H1 (cell line): ENCODE measurements around the gene POLD4. TPM values are rescaled to one million over a fixed set of nuclear protein-coding genes. Genes with fewer than 3 reads are reported as not detected.

Source experiments
- CTCF ChIA-PET: fragments of 300-600 bp; sonication (Branson Sonifier 250); formaldehyde crosslinking; loops from one replicate; lab custom pipeline; 2021; ENCODE audit not compliant: partially characterized antibody; lab: Charles Lee
- POLR2A ChIA-PET: fragments of 300-600 bp; sonication (Branson Sonifier 250); formaldehyde crosslinking; loops from one replicate; lab custom pipeline; 2021; ENCODE audit warnings: inconsistent platforms; ENCODE audit not compliant: partially characterized antibody; lab: Charles Lee
- DNase-seq, 2 experiments: peaks; one replicate each; pipeline versions ENCODE4 v3.0.0 to v3.0.0-alpha.2; 2010 to 2022; ENCODE audit warnings: low spot score in 2 of 2, low read depth in 1 of 2, mixed read lengths in 1 of 2
- FAIRE-seq: peaks from 2 replicates; lab custom pipeline; 2011; peaks lifted over from hg19 to GRCh38; lab: Jason Lieb, UNC
- H2AFZ ChIP-seq: 2 replicates; pipeline ENCODE4 v1.8.1; 2012; ENCODE audit warnings: low read length, inconsistent platforms
- H2AK5ac ChIP-seq: 2 replicates; pipeline ENCODE4 v1.6.1; 2013; ENCODE audit warnings: low read depth, low read length
- H2BK120ac ChIP-seq: replicated peaks from 2 replicates; pipeline ENCODE3; 2013; ENCODE audit warnings: low read depth, low read length, inconsistent platforms
- H2BK12ac ChIP-seq: 2 replicates; pipeline ENCODE4 v1.6.1; 2013; ENCODE audit warnings: low read depth, low read length
- H2BK15ac ChIP-seq: 2 replicates; pipeline ENCODE4 v1.6.1; 2013; ENCODE audit warnings: low read length
- H2BK20ac ChIP-seq: 2 replicates; pipeline ENCODE4 v1.6.1; 2013; ENCODE audit warnings: low read length
- H2BK5ac ChIP-seq: 2 replicates; pipeline ENCODE4 v1.6.1; 2013; ENCODE audit warnings: low read depth, low read length
- H3K14ac ChIP-seq: 2 replicates; pipeline ENCODE4 v1.6.1; 2013; ENCODE audit warnings: inconsistent platforms; ENCODE audit not compliant: insufficient read length
- H3K18ac ChIP-seq: 2 replicates; pipeline ENCODE4 v1.6.1; 2013; ENCODE audit warnings: low read length; ENCODE audit errors: extremely low read depth
- H3K23ac ChIP-seq: 2 replicates; pipeline ENCODE4 v1.6.1; 2013; ENCODE audit warnings: inconsistent platforms; ENCODE audit not compliant: insufficient read length
- H3K23me2 ChIP-seq: 2 replicates; pipeline ENCODE4 v1.6.1; 2013; ENCODE audit warnings: low read depth, low read length
- H3K27ac ChIP-seq: 2 replicates; pipeline ENCODE4 v1.6.1; 2011; ENCODE audit warnings: low read depth, low read length, inconsistent platforms
- H3K27me3 ChIP-seq, 4 experiments: replicated peaks in 1 of 4; 1 replicate in 1 of 4; 2 replicates in 3 of 4; pipeline versions ENCODE4 v1.6.1 to v1.8.1; 2011 to 2013; ENCODE audit warnings: low read length in 3 of 4, mild to moderate bottlenecking in 3 of 4, inconsistent platforms in 2 of 4, mixed read lengths in 2 of 4, moderate library complexity in 1 of 4; ENCODE audit not compliant: control insufficient read depth in 3 of 4, insufficient read depth in 3 of 4; ENCODE audit errors: extremely low read depth in 1 of 4
- H3K36me3 ChIP-seq, 4 experiments: 2 replicates each; pipeline versions ENCODE4 v1.6.1 to v1.8.1; 2011 to 2013; ENCODE audit warnings: mild to moderate bottlenecking in 4 of 4, low read length in 3 of 4, moderate library complexity in 2 of 4, control low read depth in 1 of 4, inconsistent platforms in 1 of 4; ENCODE audit not compliant: insufficient read depth in 4 of 4, control insufficient read depth in 2 of 4
- H3K4ac ChIP-seq: replicated peaks from 2 replicates; pipeline ENCODE3; 2013; ENCODE audit warnings: low read length, low read depth, mixed read lengths, inconsistent platforms; ENCODE audit not compliant: insufficient read length
- H3K4me1 ChIP-seq, 4 experiments: replicated peaks in 1 of 4; 1 replicate in 1 of 4; 2 replicates in 3 of 4; pipeline versions ENCODE4 v1.6.1 to v1.8.1; 2011 to 2013; ENCODE audit warnings: low read length in 3 of 4, inconsistent platforms in 2 of 4, mixed read lengths in 1 of 4; ENCODE audit not compliant: insufficient read depth in 4 of 4, control insufficient read depth in 3 of 4
- H3K4me2 ChIP-seq, 2 experiments: 2 replicates each; pipeline versions ENCODE4 v1.6.1 to v1.8.1; 2011 to 2013; ENCODE audit warnings: low read depth in 2 of 2, low read length in 2 of 2, control low read depth in 1 of 2, inconsistent platforms in 1 of 2, mild to moderate bottlenecking in 1 of 2; ENCODE audit not compliant: insufficient read depth in 1 of 2
- H3K4me3 ChIP-seq, 4 experiments: fragments of 200-600, 300-600 bp in 1 of 4; sonication (generic), shearing (Covaris generic), sonication (Bioruptor Twin) in 1 of 4; 2 replicates each; pipeline versions ENCODE4 v1.5.1 to v1.8.1; 2011 to 2016; ENCODE audit warnings: low read length in 4 of 4, low read depth in 3 of 4, control low read depth in 2 of 4, inconsistent platforms in 2 of 4, mild to moderate bottlenecking in 2 of 4, mixed read lengths in 1 of 4, moderate library complexity in 1 of 4; ENCODE audit not compliant: insufficient read depth in 2 of 4; ENCODE audit errors: extremely low read depth in 1 of 4
- H3K56ac ChIP-seq: replicated peaks from 2 replicates; pipeline ENCODE3; 2013; ENCODE audit warnings: low read depth, mild to moderate bottlenecking, mixed read lengths, low read length, inconsistent platforms; ENCODE audit not compliant: insufficient read length
- H3K79me1 ChIP-seq: 2 replicates; pipeline ENCODE4 v1.6.1; 2013; ENCODE audit warnings: low read depth, low read length, control low read depth
- H3K79me2 ChIP-seq, 2 experiments: 2 replicates each; pipeline versions ENCODE4 v1.6.1 to v1.8.1; 2012 to 2013; ENCODE audit warnings: low read length in 2 of 2, mild to moderate bottlenecking in 2 of 2, inconsistent platforms in 1 of 2; ENCODE audit not compliant: insufficient read depth in 2 of 2, control insufficient read depth in 1 of 2
- H3K9ac ChIP-seq, 4 experiments: replicated peaks in 1 of 4; 1 replicate in 1 of 4; 2 replicates in 3 of 4; pipeline versions ENCODE4 v1.6.1 to v1.8.1; 2011 to 2013; ENCODE audit warnings: low read depth in 3 of 4, low read length in 3 of 4, control low read depth in 2 of 4, mild to moderate bottlenecking in 2 of 4, moderate library complexity in 2 of 4, inconsistent platforms in 1 of 4; ENCODE audit errors: extremely low read depth in 1 of 4
- H3K9me3 ChIP-seq, 2 experiments: 2 replicates each; pipeline versions ENCODE4 v1.6.1 to v1.8.1; 2012 to 2013; ENCODE audit warnings: mild to moderate bottlenecking in 2 of 2, moderate library complexity in 2 of 2, control low read depth in 1 of 2, inconsistent platforms in 1 of 2, low read depth in 1 of 2, low read length in 1 of 2, mixed read lengths in 1 of 2; ENCODE audit not compliant: insufficient read depth in 2 of 2
- H4K20me1 ChIP-seq, 2 experiments: replicated peaks in 1 of 2; 2 replicates each; pipeline versions ENCODE3 to v1.8.1; 2011 to 2013; ENCODE audit warnings: inconsistent platforms in 2 of 2, low read length in 2 of 2, mild to moderate bottlenecking in 1 of 2; ENCODE audit not compliant: insufficient read depth in 2 of 2, control insufficient read depth in 1 of 2
- H4K5ac ChIP-seq: 2 replicates; pipeline ENCODE4 v1.6.1; 2013; ENCODE audit warnings: low read length, low read depth, mixed read lengths, inconsistent platforms; ENCODE audit not compliant: insufficient read length
- H4K8ac ChIP-seq: 2 replicates; pipeline ENCODE4 v1.8.0; 2013; ENCODE audit warnings: mild to moderate bottlenecking, moderate library complexity, low read length, inconsistent platforms; ENCODE audit not compliant: insufficient read depth; ENCODE audit errors: extremely low read depth
- H4K91ac ChIP-seq: replicated peaks from 2 replicates; pipeline ENCODE3; 2013; ENCODE audit warnings: low read length, mixed read lengths, inconsistent platforms; ENCODE audit not compliant: insufficient read length
- HDAC6 ChIP-seq: IDR thresholded peaks from one replicate; pipeline ENCODE4 v1.7.1; 2012; ENCODE audit warnings: low read depth, mild to moderate bottlenecking, inconsistent platforms, low read length, moderate library complexity
- MAX ChIP-seq: IDR thresholded peaks from 2 replicates; pipeline ENCODE4 v1.6.1; 2012; ENCODE audit warnings: inconsistent platforms
- NANOG ChIP-seq: IDR thresholded peaks from 2 replicates; pipeline ENCODE4 v1.6.1; 2011; ENCODE audit warnings: low read length, low read depth, mild to moderate bottlenecking, inconsistent platforms; ENCODE audit not compliant: insufficient read depth, poor library complexity, severe bottlenecking
- PHF8 ChIP-seq: fragments of 200-600 bp; sonication (generic); conservative IDR thresholded peaks from 2 replicates; pipeline ENCODE4 v1.7.1; 2012; ENCODE audit warnings: low read depth, mild to moderate bottlenecking, inconsistent platforms, low read length, moderate library complexity
- POLR2A ChIP-seq, 2 experiments: IDR thresholded peaks; 1 replicate in 1 of 2; 2 replicates in 1 of 2; pipeline ENCODE4 v1.6.1; 2011; ENCODE audit warnings: low read depth in 2 of 2, low read length in 2 of 2, mild to moderate bottlenecking in 2 of 2; ENCODE audit errors: control extremely low read depth in 1 of 2
- RBBP5 ChIP-seq: IDR thresholded peaks from 2 replicates; pipeline ENCODE4 v1.7.1; 2012; ENCODE audit warnings: low read depth, mild to moderate bottlenecking, inconsistent platforms, low read length, moderate library complexity, borderline replicate concordance
- RXRA ChIP-seq: IDR thresholded peaks from 2 replicates; pipeline ENCODE4 v1.6.1; 2011; ENCODE audit warnings: low read depth, mild to moderate bottlenecking, low read length, moderate library complexity; ENCODE audit not compliant: insufficient read depth
- SAP30 ChIP-seq: fragments of 300-600 bp; sonication (generic); IDR thresholded peaks from 2 replicates; pipeline ENCODE4 v1.7.1; 2012; ENCODE audit warnings: low read length, moderate library complexity, mild to moderate bottlenecking, inconsistent platforms; ENCODE audit not compliant: insufficient read depth, insufficient replicate concordance
- SP1 ChIP-seq: IDR thresholded peaks from 2 replicates; pipeline ENCODE4 v1.6.1; 2011; ENCODE audit warnings: low read depth, low read length
- YY1 ChIP-seq: IDR thresholded peaks from 2 replicates; pipeline ENCODE4 v1.6.1; 2011; ENCODE audit warnings: low read depth, mild to moderate bottlenecking, low read length
- ZNF274 ChIP-seq: IDR thresholded peaks from 2 replicates; pipeline ENCODE4 v1.7.0; 2012; ENCODE audit warnings: low read length, borderline replicate concordance; ENCODE audit errors: extremely low read depth
- WGBS, 2 experiments: shearing (Covaris generic) in 1 of 2; methylation state at CpG; one replicate each; pipeline versions ENCODE4 v1.1.6 to v1.1.7; 2013 to 2015; ENCODE audit warnings: low lambda C conversion rate in 2 of 2, mixed read lengths in 2 of 2, inconsistent platforms in 1 of 2, low coverage in 1 of 2, missing lambda C conversion rate in 1 of 2; ENCODE audit not compliant: insufficient replicate concordance in 2 of 2, insufficient coverage in 1 of 2, insufficient read length in 1 of 2; ENCODE audit errors: extremely low coverage in 1 of 2, missing lambda C conversion rate in 1 of 2; 5-methylcytosine and 5-hydroxymethylcytosine counted together
- polyA plus RNA-seq, 7 experiments: library from polyadenylated mRNA; depleted of rRNA in 3 of 7; stranded (reverse) in 5 of 7; unstranded in 2 of 7; fragments of >200 nt in 5 of 7; fragments of 200-250 nt in 2 of 7; gene quantifications; 1 replicate in 5 of 7; 2 replicates in 1 of 7; 4 replicates in 1 of 7; pipeline versions ENCODE4 v1.2.1 to v1.2.3, GENCODE V29; 2011 to 2013; ENCODE audit warnings: missing spikeins in 2 of 7, mixed read lengths in 2 of 7
- total RNA-seq: library from RNA; stranded (reverse); fragmentation: NEBNext Ultra II Directional; extraction: Animal tissue kit (Norgen Biotek cat#: 25700); gene quantifications from 2 replicates; pipeline ENCODE4 v1.2.1, GENCODE V29; 2021

POLD4 gene
- total and polyA plus RNA-seq, 2 of the 8 experiments (the other 6 are each of a cell fraction or from before 2014, with no cell fraction given) = 21.2 to 46.7 TPM

DNA sequence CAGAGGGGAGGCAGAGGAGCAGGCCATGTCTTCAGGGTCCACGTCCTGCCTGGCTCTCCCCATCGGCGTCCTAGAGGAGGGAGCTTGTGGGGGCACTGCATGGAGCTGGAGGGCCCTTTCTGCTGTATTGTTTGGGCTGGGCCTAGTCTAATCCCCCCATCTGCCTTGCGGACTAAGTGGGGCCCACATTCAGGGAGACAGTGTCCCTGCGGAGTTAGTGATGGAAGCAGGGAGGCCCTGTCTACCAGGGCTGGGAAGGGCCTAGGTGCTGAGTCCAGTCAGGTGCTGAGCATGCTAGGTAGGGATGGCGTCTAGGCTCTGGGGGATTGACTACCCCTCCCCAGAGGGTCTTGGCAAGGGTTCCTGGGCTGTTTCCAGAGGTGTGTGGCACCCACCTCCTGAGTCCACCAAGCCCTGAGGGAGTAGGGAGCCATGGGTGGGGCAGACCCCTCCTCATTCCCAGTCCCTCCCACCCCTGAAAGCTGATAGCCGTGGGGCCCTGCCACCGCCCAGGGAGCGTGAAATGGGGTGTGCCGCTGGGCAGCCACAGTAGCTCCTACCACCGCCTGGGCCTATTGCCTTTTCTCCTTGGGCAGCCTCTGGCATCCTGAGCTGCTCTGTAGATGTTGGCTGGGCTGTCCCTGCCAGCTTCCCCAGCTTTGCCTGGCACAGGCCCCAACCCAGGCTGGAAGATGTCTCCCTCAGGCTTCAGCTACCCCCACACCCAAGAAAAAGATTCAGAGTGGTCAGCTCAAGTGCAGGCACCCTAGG, 1.9 kb upstream of the POLD4 start:
- Histone ChIP-seq H3K56ac (no peak overlapping the region), H2BK15ac (peak overlapping the region; percentile 92; the same call in 1 of the 2 replicates), H2AK5ac (peak overlapping the region; percentile 49; the same call in 1 of the 2 replicates), H3K14ac (no peak overlapping the region), H2BK20ac (no peak overlapping the region; the same call in none of the 2 replicates), H4K5ac (no peak overlapping the region), H3K27ac (no peak overlapping the region), H2AFZ (no peak overlapping the region), H2BK12ac (peak overlapping the region; percentile 39; the same call in 1 of the 2 replicates), H3K18ac (no peak overlapping the region), H4K91ac (peak overlapping the region; percentile 46), H3K79me2 (no peaks in the 10 kb centered on the region), H3K23me2 (peaks cover 8% of the 10 kb centered on the region; the same call in 1 of the 2 replicates), H3K23ac (no peak overlapping the region), H3K4me2 (no peak overlapping the region), H3K36me3 (no peaks in the 10 kb centered on the region), H2BK5ac (no peak overlapping the region), H2BK120ac (no peak overlapping the region), H3K4me3 (no peak overlapping the region), H3K4ac (peak overlapping the region; percentile 66), H3K9ac (no peak overlapping the region), H3K4me1 (peaks cover 0 to 18% (median 15%) of the 10 kb centered on the region in 4 experiments; a peak in 6 of 7 replicates), H4K20me1 (peaks cover 0 to 3% of the 10 kb centered on the region in 2 experiments), H3K27me3 (no peaks in the 10 kb centered on the region; a peak in 1 of 7 replicates), H4K8ac (peak overlapping the region; percentile 72), H3K9me3 (no peaks in the 10 kb centered on the region), H3K79me1 (peaks cover 2% of the 10 kb centered on the region; the same call in 1 of the 2 replicates)
- ChIA-PET POLR2A (interaction anchor here (1.0 to 3.4 kb wide), 7 partner anchors 11 to 115 kb away, joined by 3 to 16 read pairs (median 4); partner anchors contain the start of gene RAD9A), CTCF (interaction anchor here (0.6 to 20.0 kb wide), 8 partner anchors 9 to 128 kb away, joined by 3 to 1305 read pairs (median 3); partner anchors contain the start of genes CLCF1 and RAD9A)
- 76% methylated on average over 10 of the region's 11 CpGs; no CpG with 5 or more reads in 1 of the 2 experiments for WGBS, 2 experiments
- no peak for FAIRE-seq
- no peak for DNase-seq
- TF ChIP-seq SAP30 = no peak
- no peak for TF ChIP-seq NANOG
- no peak for TF ChIP-seq HDAC6
- TF ChIP-seq POLR2A (IDR thresholded peaks at IDR 0.05; ENCODE audit: control extremely low read depth in 1 of 2, low read depth in 2 of 2, low read length in 2 of 2) = no peak
- TF ChIP-seq YY1 = no peak
- no peak for TF ChIP-seq PHF8
- TF ChIP-seq RBBP5 = no peak
- no peak for TF ChIP-seq RXRA
- TF ChIP-seq ZNF274 = no peak
- no peak for TF ChIP-seq MAX
- TF ChIP-seq SP1 = no peak
